Measurements from ENCODE around the gene PCBD2.
"Not testable (repeated sequence)": the region's sequence is repeated elsewhere in the genome, so short reads cannot be mapped to it uniquely, and the experiment has no call there.

The PCBD2 gene

GRCh38 chr5:134892282-134892681 lies 12.6 kb upstream of the PCBD2 start:
- no peak for DNase-seq (ENCODE audit: insufficient read length, low spot score)
- FAIRE-seq = no peak
- TF ChIP-seq CTCF (IDR thresholded peaks at IDR 0.05; ENCODE audit: insufficient read depth, missing control alignments) = no peak

GRCh38 chr5:134892926-134893325 lies 12.0 kb upstream of the PCBD2 start:
- FAIRE-seq = no peak
- no peak for DNase-seq (ENCODE audit: insufficient read length, low spot score)
- no peak for TF ChIP-seq CTCF (IDR thresholded peaks at IDR 0.05; ENCODE audit: insufficient read depth, missing control alignments)

- DNase-seq (ENCODE audit: insufficient read length, low spot score) (no peak), FAIRE-seq (no peak)
- TF ChIP-seq CTCF (IDR thresholded peaks at IDR 0.05; ENCODE audit: insufficient read depth, missing control alignments) = no peak
Observed at GRCh38 chr5:134893748-134894505, 11.0 kb upstream of the PCBD2 start.

- no peak for FAIRE-seq
Observed at GRCh38 chr5:134902071-134902801, 2.7 kb upstream of the PCBD2 start.

GRCh38 chr5:134905246-134905996 lies 490 bp downstream of the PCBD2 start:
- FAIRE-seq = no peak
- TF ChIP-seq CTCF (IDR thresholded peaks at IDR 0.05; ENCODE audit: insufficient read depth, missing control alignments) = peak; percentile 76
- no peak for DNase-seq (ENCODE audit: insufficient read length, low spot score)

More at GRCh38 chr5:134902071-134902801, 2.7 kb upstream of the PCBD2 start:
- no peak for TF ChIP-seq CTCF (IDR thresholded peaks at IDR 0.05; ENCODE audit: insufficient read depth, missing control alignments)
- peak; percentile 32 for DNase-seq (ENCODE audit: insufficient read length, low spot score)

GRCh38 chr5:134906811-134907210 lies 1.9 kb downstream of the PCBD2 start:
- no peak for TF ChIP-seq CTCF (IDR thresholded peaks at IDR 0.05; ENCODE audit: insufficient read depth, missing control alignments)
- DNase-seq (ENCODE audit: insufficient read length, low spot score) (no peak), FAIRE-seq (no peak)

- DNase-seq (ENCODE audit: insufficient read length, low spot score); FAIRE-seq: not testable (repeated sequence)
Observed at GRCh38 chr5:134910752-134911151, 5.8 kb downstream of the PCBD2 start.

Measured in D721Med (cell line).